ENCODE measurements around the gene ZNF148.
"Not testable (repeated sequence)": the region's sequence is repeated elsewhere in the genome, so short reads cannot be mapped to it uniquely, and the experiment has no call there.

The ZNF148 gene

DNA sequence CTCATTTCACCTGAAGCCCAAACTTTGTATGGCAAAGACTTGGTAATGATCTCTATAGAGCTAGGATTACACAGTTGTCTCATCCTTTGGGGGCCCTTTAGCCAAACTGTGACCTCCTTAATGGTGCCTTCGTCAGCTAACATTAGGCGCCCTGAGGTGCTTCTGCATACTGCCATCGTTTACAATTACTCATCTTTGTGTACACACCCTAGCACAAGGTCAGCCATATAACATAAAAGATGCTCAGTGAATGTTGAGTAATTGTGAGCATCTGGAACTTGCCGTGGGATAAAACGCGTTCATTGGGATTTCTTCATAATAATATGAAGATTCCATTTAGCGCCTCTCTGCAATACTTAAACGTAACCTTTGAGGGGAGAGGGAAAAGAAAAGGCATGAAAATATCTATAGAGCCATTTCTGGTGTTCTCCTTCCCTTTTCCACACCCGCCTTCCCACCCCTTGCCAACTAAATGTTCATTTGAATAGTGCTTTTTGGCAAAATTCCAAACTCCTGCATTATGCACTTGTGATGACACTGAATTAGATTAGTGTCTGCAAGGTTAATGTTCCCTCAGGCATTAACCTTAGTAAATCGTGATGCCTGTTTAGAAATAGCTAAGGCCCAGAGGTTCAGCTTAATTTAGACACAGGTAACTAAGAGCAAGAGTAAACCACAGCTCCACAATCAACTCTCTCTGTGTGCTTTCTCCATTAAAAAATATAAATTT is 990 bp upstream of the ZNF148 start:
- no peak for DNase-seq (ENCODE audit: low read depth)

DNA sequence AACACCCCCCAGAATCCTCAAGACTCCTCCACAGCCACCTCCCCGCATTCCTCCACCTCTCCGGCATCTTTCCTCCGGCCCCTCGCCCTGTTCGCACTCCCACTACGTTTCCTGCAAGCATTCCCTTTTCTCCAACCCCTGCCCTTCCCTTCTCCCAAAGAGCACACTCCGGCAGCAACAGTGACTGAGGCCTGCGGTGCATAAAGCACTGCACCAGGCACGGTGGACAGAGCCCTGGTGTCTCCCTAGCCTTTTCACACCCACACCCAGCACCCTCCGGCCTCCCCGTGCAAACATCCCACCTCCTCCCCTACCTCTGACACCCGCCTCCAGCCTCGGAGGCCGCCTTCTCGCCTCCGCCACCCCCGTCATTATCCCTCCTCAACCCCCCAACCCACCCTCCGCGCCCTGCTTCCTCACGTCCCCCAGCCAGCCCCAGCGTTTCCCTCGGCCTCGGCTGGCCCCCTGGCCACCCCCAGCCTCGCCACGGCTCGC is 577 bp downstream of the ZNF148 start:
- no peak for DNase-seq (ENCODE audit: low read depth)

DNA sequence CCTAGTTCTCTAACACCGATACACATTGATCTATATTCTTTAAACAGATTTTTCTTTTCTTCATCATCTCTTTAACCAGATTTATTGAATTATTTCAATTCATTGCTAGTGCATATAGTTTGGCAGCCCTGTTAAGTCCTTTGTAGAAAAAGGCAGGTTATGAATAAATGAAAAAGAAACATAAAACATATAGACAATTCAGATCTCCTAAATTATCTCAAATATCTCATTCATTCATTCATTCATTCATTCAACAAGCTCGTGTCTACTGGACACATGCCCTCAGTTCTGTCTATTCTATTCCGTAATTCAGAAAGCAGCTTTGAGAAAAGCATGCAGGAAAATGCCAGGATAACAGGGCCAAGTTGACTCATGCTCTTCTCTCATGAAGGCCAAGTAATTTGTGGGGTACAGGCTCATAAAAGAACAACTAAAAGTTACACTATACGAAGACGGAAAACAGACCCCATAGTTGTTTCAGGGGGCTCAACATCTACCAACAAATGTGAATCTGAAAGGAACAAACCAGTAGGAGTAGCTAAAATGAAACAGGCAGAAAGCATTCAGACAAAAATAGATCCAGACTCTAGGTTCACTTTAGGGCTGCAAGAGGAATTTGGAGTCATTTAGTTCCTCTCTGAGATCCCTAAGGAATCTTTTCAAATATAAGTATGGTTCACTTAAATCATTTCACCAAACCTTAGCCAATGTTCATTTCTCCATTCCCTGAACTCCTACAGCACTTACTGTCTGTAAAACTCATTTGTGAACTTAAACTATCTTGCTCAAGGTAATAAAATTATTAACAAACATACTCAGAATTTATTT is 7.5 kb downstream of the ZNF148 start:
- DNase-seq (ENCODE audit: low read depth) = no peak

DNA sequence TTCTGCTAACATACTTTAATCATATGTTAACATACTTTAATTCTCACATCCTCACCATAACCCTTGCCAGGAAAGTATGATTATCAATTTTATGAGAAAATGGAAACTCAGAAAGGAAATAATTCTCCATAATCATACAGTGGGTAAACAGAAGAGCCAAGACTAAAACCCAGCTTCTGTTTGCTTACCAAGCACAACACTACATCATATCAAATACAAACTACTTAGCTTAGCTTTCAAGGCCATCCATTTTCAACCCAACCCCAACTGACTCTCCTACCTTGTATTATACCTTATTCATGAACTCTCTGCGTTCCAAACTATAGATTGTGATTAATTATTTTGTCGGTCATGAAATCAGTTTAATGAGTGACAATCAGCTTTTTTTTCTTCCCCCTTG is 9.0 kb downstream of the ZNF148 start:
- DNase-seq (ENCODE audit: low read depth) = no peak

DNA sequence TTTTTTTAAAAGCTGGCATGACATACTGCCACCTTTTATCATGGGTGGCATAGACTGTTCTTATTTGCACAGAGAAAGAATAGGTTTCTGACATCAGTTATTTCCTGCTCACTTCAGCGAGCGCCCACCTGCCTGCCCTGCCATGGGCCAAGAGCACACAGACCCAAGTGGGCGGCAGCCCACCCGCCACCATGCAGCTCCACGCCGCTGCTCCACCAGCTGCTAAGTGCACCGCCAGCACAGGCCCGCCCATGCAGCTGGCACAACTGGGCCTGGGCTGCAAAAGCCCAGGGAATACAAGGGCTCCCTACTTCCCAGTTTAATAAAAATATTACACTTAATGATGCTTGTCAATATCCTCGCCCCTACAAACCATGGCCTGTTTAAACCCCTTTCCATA is 15.4 kb downstream of the ZNF148 start:
- DNase-seq (ENCODE audit: low read depth) = no peak

DNA sequence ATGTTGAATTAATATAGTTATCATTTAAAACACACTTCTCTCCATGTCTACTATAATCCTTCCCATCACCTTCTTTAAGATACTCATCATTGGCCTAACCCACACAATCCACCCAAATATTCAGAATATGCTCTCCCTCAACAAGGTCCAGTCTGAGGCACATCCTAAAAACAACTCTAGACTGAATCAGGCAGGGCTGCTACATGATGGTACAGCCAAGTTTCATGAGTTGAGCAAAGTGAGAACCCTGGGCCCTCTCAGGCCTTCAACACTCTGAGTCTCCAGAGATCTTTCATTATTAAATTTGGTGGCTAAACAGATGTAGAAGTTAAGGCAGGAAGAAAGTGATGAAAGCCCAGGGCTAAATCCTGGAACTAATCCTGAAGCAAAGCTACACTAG is 16.2 kb downstream of the ZNF148 start:
- no peak for DNase-seq (ENCODE audit: low read depth)

DNA sequence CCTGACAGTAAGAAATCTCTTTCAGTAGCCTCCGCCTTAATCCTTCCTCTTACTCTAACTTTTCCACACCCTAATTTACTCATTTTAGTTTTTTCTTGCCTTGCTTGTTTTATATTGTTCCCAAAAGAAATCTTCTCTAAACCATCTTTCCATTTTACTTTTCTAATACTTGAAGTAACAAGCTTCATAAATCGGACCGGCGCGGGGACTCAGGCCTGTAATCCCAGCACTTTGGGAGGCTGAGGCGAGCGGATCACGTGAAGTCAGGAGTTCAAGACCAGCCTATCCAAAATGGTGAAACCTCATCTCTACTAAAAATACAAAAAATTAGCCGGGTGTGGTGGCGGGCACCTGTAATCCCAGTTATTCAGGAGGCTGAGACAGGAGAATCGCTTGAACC is 17.3 kb downstream of the ZNF148 start:
- no peak for DNase-seq (ENCODE audit: low read depth)

DNA sequence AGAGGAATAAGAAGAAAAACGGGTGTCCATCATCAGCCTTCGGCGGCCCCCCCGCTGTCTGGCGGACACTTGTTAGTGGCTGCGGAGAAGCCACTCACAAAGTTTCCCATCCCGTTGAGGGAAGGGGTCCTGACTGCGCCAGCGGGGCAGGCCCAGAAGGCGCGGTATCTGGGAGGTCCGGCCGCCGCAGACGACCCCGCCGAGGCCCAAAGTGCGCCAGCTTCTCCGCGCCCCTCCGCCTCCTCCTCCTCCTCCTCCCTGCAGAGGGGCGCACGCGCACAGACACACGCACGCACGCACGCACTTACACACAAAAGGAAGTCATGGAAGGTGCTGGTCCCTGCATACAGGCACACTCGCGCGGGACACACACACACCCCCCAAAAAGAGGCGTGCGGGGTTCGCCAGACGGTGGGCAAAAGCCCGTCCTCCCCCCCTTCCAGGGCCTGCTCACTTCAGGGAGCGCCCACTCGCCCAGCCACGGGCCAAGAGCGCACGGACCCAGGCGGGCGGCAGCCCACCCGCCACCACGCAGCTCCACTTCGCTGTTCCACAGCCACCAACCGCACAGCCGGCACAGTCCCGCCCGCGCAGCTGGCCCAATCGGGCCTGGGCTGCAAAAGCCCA is 18.0 kb downstream of the ZNF148 start:
- DNase-seq (ENCODE audit: low read depth) = peak; percentile 24

DNA sequence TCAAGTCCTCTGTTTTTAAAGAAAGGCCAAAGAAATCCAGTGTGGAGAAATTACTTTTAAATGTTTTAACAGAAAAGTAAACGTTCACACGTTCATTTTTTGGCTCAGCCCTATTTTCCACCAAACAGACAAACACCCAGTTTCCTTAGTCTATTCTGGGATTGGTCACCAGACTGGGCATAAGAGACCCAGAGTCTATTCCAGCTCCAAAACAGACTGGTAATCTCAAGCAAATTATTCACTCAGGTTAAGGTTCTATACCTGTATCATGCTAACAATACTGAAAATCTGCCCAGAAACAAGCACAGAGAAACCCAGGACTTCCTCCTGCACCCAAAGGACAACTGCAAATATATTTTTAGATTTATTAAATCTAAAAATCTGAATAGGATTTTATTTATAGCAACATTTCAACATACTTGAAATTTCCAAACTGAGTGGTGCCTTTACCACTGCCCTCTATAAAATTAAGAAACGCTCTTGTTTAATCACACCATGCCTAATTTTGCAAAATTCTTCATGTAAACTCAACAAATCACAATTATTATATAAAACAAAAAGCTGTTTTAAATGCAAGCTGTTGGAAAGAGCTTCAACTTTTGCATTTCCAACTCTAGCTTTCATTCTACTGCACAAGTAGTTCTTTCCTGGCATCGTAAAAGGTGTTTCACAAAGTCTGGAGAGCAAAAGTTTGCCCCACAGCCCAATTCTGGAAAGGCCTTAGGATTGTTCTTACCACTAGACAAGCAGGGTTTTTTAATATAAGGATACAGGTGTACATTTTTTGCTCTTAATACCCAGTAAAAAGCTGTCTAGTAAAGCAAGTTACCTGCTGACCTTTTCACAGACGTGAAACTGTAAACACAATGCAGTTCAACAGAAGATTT is 18.7 kb downstream of the ZNF148 start:
- DNase-seq (ENCODE audit: low read depth) = no peak

DNA sequence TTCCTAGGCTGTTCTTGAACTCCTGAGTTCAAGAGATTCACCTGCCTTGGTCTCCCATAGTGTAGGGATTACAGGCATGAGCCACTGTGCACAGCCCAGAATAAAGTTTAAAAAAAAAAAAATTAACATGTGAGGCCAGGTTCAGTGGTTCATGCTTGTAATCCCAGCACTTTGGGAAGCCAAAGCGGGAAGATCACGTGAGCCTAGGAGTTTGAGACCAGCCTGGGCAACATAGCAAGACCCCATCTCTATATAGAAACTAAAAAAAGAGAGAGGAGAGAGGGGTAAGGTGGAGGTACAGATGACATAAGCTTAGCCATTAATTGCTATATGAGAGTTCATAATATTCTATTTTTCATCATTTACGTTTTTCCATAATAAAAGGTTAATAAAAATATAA is 21.5 kb downstream of the ZNF148 start:
- DNase-seq (ENCODE audit: low read depth) = no peak

DNA sequence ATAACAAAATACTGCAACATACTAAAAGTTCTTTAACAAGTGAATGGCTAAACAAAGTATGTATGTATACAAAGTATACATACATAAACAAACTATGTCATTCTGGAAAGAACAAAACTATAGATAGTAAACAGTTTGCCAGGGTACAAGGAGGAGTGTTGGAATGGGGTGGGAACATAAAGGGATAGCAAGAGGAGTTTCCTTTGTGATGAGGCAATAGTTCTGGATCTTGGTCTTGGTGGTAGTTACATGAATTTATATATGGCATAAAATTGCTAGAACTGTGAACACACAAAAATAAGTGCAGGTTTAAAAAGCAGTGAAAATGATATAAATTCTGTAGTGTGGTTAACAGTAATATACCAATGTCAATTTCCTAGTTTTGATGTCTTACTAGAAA is 22.0 kb downstream of the ZNF148 start:
- DNase-seq (ENCODE audit: low read depth) = no peak

DNA sequence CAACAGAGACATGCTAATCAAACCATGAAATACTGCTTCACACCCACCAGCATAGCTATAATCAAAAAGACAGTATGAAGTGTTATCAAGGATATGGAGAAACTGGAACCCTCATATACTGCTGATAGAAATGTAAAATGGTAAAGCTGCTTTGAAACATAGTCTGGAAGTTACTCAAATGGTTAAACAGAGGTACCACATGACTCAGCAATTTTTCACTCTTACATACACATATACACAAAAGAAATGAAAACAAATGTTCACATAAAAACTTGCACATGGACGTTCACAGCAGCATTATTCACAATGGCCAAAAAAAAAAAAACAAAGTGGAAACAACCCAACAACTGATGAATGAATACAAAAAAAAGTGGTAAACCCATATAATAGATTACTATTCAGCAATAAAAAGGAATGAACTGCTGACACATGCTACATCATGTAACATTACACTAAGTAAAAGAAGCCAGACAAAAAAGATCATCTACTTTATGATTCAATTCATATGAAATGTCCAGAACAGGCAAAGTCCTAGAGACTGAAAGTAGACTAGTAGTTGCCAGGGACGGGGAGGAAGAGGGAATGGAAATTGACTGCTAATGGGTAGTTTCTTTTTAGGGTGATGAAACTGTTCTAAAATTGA is 23.2 kb downstream of the ZNF148 start:
- DNase-seq (ENCODE audit: low read depth) = no peak

DNA sequence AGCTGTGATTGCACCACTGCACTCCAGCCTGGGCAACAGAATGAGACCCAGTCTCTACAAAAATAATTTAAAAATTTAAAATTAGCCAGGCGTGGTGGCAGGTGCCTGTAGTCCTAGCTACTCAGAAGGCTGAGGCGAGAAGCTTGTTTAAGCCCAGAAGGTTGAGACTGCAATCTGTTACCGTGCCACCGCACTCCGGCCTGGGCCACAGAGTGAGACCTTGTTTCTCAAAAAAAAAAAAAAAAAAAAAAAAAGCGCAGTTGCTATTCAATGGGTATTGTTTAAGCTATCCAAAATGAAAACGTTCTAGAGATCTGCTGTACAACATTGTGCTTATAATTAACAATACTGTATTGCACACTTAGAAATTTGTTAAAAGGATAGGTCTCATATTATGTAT is 24.0 kb downstream of the ZNF148 start:
- DNase-seq (ENCODE audit: low read depth) = no peak

DNA sequence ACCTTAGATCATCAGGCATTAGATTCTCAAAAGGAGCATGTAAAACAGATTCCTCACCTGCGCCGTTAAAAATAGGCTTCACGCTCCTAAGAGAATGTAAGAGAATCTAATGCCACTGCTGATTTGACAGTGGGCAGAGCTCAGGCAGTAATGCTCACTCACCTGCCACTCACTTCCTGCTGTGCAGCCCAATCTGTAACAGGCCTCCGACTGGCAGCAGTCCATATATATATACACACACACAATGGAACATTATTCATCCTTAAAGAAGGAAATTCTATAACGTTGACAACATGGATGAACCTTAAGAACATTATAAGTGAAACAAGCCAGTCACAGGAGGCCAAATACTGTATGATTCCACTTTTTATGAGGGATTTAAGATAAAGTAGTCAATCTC is 24.5 kb downstream of the ZNF148 start:
- DNase-seq (ENCODE audit: low read depth) = no peak

DNA sequence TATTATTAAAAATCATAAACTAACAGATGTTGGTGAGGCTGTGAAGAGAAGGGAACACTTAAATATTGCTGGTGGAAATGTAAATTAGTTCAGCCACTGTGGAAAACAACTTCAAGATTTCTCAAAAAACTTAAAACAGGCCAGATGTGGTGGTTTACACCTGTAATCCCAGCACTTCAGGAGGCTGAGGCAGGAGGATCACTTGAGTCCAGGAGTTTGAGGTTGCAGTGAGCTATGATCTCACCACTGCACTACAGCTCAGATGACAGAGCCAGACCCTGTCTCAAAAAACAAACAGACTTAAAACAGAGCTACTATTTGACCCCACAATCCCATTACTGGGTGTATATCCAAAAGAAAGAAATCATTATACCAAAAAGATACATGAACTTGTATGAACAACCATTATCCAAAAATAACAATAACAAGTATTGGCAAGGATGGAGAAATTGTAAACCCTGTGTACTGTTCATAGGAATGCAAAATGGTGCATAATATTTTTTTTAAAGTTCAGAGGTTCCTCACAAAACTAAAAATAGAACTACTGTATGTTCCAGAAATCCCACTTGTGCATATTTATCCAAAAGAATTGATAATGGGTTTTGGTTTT is 25.5 kb downstream of the ZNF148 start:
- DNase-seq (ENCODE audit: low read depth) = no peak

DNA sequence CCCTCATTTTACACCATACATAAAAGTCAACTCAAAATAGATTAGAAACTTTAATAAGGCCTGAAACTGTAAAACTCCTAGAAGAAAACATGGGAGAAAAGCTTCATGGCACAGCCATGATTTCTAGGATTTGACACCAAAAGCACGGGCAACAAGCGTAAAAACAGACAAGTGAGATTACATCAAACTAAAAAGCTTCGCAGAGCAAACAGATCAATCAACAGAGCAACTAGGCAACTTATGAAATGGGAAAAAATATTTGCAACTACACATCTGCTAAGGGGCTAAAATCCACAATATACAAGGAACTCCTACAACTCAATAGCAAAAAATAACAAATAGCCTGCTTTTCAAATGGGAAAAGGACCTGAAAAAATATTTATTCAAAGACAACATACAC is 26.1 kb downstream of the ZNF148 start:
- no peak for DNase-seq (ENCODE audit: low read depth)

DNA sequence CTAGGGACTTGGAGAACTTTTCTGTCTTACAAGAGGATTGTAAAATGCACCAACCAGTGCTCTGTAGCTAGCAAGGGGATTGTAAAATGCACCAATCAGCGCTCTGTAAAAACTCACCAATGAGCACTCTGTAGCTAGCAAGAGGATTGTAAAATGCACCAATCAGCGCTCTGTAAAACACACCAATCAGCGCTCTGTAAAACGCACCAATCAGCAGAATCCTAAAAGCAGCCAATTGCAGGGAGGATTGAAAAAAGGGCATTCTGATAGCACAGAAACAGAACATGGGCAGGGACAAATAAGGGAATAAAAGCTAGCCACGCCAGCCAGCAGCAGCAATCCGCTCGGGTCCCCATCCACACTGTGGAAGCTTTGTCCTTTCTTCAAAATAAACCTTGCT is 31.8 kb downstream of the ZNF148 start:
- not testable (repeated sequence) for DNase-seq (ENCODE audit: low read depth)

DNA sequence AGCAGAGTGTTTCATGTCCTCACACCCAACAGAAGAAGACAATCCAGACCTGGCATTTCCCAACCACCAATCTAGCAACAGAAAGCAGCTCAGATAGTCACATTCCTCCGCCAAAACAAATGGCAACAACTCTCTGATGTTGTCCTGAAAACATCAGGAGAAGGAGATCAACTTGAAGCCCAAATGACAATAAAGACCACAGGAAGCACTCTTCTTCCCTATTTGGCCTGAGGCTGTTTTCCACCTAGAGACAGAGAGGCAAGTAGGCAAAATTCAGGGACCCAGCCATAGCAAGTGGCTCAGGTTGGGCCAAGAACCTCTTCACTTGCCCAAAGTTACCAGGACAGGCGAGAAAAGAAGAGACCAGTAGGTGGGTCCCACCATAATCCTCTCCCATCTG is 35.0 kb downstream of the ZNF148 start:
- no peak for DNase-seq (ENCODE audit: low read depth)

DNA sequence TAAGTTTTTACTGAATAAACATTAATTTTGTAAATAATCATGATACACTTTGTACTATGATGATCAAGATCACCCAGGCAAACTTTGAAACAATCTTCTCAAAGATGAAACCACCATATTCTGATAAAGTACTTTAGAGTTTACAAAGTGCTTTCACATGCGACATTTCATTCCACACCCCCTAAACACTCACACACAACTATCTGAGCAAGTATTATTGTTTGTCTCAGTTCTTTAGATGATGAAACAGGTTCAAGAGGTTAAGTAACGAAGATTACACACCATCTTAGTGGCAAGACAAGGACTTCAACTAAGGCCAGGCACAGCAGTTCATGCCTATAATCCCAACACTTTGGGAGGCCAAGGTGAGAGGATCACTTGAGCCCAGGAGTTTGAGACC is 37.6 kb downstream of the ZNF148 start:
- DNase-seq (ENCODE audit: low read depth) = no peak

DNA sequence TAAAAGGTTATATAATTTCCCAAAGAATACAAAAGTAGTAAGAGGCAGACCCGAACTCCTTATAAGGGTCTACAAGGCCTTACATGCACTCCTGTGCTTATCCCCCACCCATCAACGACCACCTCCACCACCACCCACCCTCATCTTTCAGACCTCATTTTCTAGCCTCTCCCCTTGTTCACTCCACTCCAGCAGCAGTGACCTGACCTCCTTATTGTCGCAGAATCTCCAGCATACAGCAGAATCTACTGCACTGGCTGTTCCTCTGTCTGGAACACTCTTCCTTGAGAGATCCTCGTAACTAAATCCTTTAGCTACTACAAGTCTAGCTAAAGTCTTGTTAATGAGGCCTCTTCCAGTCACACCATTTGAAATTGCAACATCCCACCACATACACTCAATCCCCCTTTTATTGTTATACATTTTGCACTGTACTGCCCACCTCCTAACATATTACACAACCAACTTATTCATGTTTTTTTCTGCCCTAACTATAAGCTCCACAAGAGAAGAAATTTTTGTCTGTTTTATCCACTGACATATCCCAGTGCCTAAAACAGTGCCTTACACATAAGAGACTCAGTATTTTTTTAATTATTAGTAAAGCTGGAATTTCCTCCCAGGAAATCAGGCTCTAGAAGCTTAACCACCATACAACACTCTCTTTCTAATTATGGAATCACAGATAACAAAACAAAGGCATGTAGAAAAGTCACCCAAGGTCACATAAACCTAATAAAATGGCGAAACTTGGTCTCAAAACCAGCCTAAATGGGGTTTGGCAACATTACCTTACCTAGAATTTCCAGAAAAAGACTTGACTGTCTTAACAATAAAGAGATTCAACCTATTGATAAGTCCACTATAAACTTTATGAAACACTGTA is 40.2 kb downstream of the ZNF148 start:
- no peak for DNase-seq (ENCODE audit: low read depth)

All from activated T-helper 1 cell treated with Interleukin-2 at 50 U/mL for 16 hours (primary cell).